ENCODE data around the gene PIAS4.

PIAS4 gene

GRCh38 chr19:4014541-4015491 is 7.3 kb downstream of the PIAS4 start:
- intact Hi-C loops (cut with DNase I), result no loop called here
- no peak for DNase-seq

- no peak for DNase-seq
- intact Hi-C loops (cut with DNase I), result no loop called here
Measured at GRCh38 chr19:4015705-4016402, 8.3 kb downstream of the PIAS4 start.

GRCh38 chr19:4016486-4016885 is 8.9 kb downstream of the PIAS4 start:
- intact Hi-C loops (cut with DNase I), result no loop called here
- DNase-seq, result peak; percentile 67 to 95 (median 88)

GRCh38 chr19:4016903-4017638 is 9.5 kb downstream of the PIAS4 start:
- intact Hi-C loops (cut with DNase I), result no loop called here
- DNase-seq, result peak in 4 of 42 donors; percentile 28 to 48 (median 36)

GRCh38 chr19:4018140-4018613 is 10.6 kb downstream of the PIAS4 start:
- peak in 18 of 42 donors; percentile 12 to 68 (median 43) for DNase-seq
- intact Hi-C loops (cut with DNase I), result no loop called here

GRCh38 chr19:4018775-4019504 is 11.4 kb downstream of the PIAS4 start:
- intact Hi-C loops (cut with DNase I), result no loop called here

GRCh38 chr19:4019578-4019977 is 12.0 kb downstream of the PIAS4 start:
- no peak for DNase-seq
- intact Hi-C loops (cut with DNase I), result no loop called here

More at GRCh38 chr19:4018775-4019504, 11.4 kb downstream of the PIAS4 start:
- DNase-seq, result no peak

- DNase-seq, result no peak
- intact Hi-C loops (cut with DNase I), result no loop called here
Measured at GRCh38 chr19:4023600-4024398, 16.3 kb downstream of the PIAS4 start.

GRCh38 chr19:4025317-4025716 is 17.8 kb downstream of the PIAS4 start:
- no peak for DNase-seq
- intact Hi-C loops (cut with DNase I), result no loop called here

GRCh38 chr19:4027146-4027545 is 19.6 kb downstream of the PIAS4 start:
- intact Hi-C loops (cut with DNase I), result no loop called here
- no peak for DNase-seq

GRCh38 chr19:4028334-4029246 is 21.1 kb downstream of the PIAS4 start:
- intact Hi-C loops (cut with DNase I), result no loop called here
- DNase-seq, result no peak

- intact Hi-C loops (cut with DNase I), result no loop called here
Measured at GRCh38 chr19:4029247-4029614, 21.7 kb downstream of the PIAS4 start.

GRCh38 chr19:4030552-4030951 is 23.0 kb downstream of the PIAS4 start:
- intact Hi-C loops (cut with DNase I), result no loop called here
- no peak for DNase-seq

More at GRCh38 chr19:4029247-4029614, 21.7 kb downstream of the PIAS4 start:
- DNase-seq, result no peak

- no peak for DNase-seq
- intact Hi-C loops (cut with DNase I), result no loop called here
Measured at GRCh38 chr19:4030981-4031380, 23.4 kb downstream of the PIAS4 start.

- intact Hi-C loops (cut with DNase I), result no loop called here
Measured at GRCh38 chr19:4031420-4031819, 23.9 kb downstream of the PIAS4 start.

GRCh38 chr19:4032436-4032835 is 24.9 kb downstream of the PIAS4 start:
- no peak for DNase-seq
- intact Hi-C loops (cut with DNase I), result no loop called here

More at GRCh38 chr19:4031420-4031819, 23.9 kb downstream of the PIAS4 start:
- DNase-seq, result peak in 1 of 42 donors; percentile 17

Data from head of caudate nucleus (tissue), 42 donors.